Skin of body (tissue), 2 donors: ENCODE results near the gene LBHD1. TPM values are rescaled to one million over a fixed set of nuclear protein-coding genes. Genes with fewer than 3 reads are reported as not detected.
"Not testable (repeated sequence)": the region's sequence is repeated elsewhere in the genome, so short reads cannot be mapped to it uniquely, and the experiment has no call there.

Source experiments
- DNase-seq: peaks from one replicate; lab custom pipeline; 2025; lab: John Stamatoyannopoulos, UW
- total RNA-seq: library from RNA; depleted of rRNA; stranded (reverse); fragments of >200 nt; gene quantifications from one replicate; pipeline ENCODE4 v1.2.3, GENCODE V29; 2014

Gene LBHD1
- total RNA-seq, 1 donor from 2014 or later, result 6.4 TPM

- peak; percentile 94 for DNase-seq
Observed at GRCh38 chr11:62665075-62665598, 6.9 kb downstream of the LBHD1 start, which contains the start of the genes C11orf98 and CSKMT. Gene C11orf98 (minus strand): TSS chr11:62665210. CDS start chr11:62665169, 41 bp downstream. Gene CSKMT (plus strand): TSS chr11:62665312. CDS start chr11:62665880, 568 bp downstream.

- DNase-seq, result no peak
Observed at GRCh38 chr11:62664405-62665074, 7.5 kb downstream of the LBHD1 start.

GRCh38 chr11:62656796-62657429, 15.2 kb downstream of the LBHD1 start:
- no peak for DNase-seq

GRCh38 chr11:62654297-62654696, 17.8 kb downstream of the LBHD1 start:
- no peak for DNase-seq

- DNase-seq, result no peak
Observed at GRCh38 chr11:62652161-62653006, 19.7 kb downstream of the LBHD1 start.

GRCh38 chr11:62650283-62650682, 21.8 kb downstream of the LBHD1 start:
- DNase-seq, result not testable (repeated sequence)

GRCh38 chr11:62649486-62649885, 22.6 kb downstream of the LBHD1 start:
- no peak for DNase-seq

GRCh38 chr11:62648967-62649364, 23.1 kb downstream of the LBHD1 start:
- no peak for DNase-seq

- no peak for DNase-seq
Observed at GRCh38 chr11:62648185-62648966, 23.7 kb downstream of the LBHD1 start.

- no peak for DNase-seq
Observed at GRCh38 chr11:62647609-62648005, 24.5 kb downstream of the LBHD1 start.

- no peak for DNase-seq
Observed at GRCh38 chr11:62646825-62647608, 25.1 kb downstream of the LBHD1 start.

- DNase-seq, result peak; percentile 98
Observed at GRCh38 chr11:62645946-62646824, 25.9 kb downstream of the LBHD1 start, which contains the start of gene GANAB. Gene GANAB (minus strand): TSS chr11:62646613. CDS start chr11:62646599, 14 bp downstream.

GRCh38 chr11:62645671-62645945, 26.5 kb downstream of the LBHD1 start:
- DNase-seq, result no peak

GRCh38 chr11:62644220-62644619, 27.8 kb downstream of the LBHD1 start:
- no peak for DNase-seq

GRCh38 chr11:62632492-62632891, 39.6 kb downstream of the LBHD1 start:
- DNase-seq, result no peak

- DNase-seq, result no peak
Observed at GRCh38 chr11:62627713-62628112, 44.4 kb downstream of the LBHD1 start.

- DNase-seq, result no peak
Observed at GRCh38 chr11:62622476-62623089, 49.5 kb downstream of the LBHD1 start.

- DNase-seq, result peak; percentile 92
Observed at GRCh38 chr11:62621567-62622470, 50.2 kb downstream of the LBHD1 start, which contains the start of gene B3GAT3. Gene B3GAT3 (minus strand): TSS chr11:62621986. CDS start chr11:62621947, 39 bp downstream.
